ENCODE data around the gene TUFT1.

- TF ChIP-seq BHLHE40 (IDR thresholded peaks at IDR 0.05; ENCODE audit: borderline replicate concordance), result no peak
- no peak for TF ChIP-seq L3MBTL2 (conservative IDR thresholded peaks at IDR 0.05)
- TF ChIP-seq NFRKB (IDR thresholded peaks at IDR 0.05), result no peak
- no peak for TF ChIP-seq ARNT (IDR thresholded peaks at IDR 0.05)
- no peak for TF ChIP-seq SP1 (IDR thresholded peaks at IDR 0.05)
- no peak for TF ChIP-seq TARDBP (IDR thresholded peaks at IDR 0.05)
- no peak for TF ChIP-seq SUZ12 (IDR thresholded peaks at IDR 0.05)
- no peak for TF ChIP-seq FOXA1 (IDR thresholded peaks at IDR 0.05)
Measured at GRCh38 chr1:151542710-151543129, 2.6 kb downstream of the TUFT1 start.
